Psoas muscle (tissue), 8 donors: ENCODE results near the gene ZW10. TPM values are rescaled to one million over a fixed set of nuclear protein-coding genes. Genes with fewer than 3 reads are reported as not detected.

Experiments used
- ATAC-seq, 4 donors: fragments of 200-7000 bp; cut with Tn5 transposase; one replicate each; pipeline ENCODE4 v1.9.1; 2020; ENCODE audit warnings: moderate library complexity in 3 of 4, mild to moderate bottlenecking in 2 of 4
- DNase-seq, 2 donors: peaks; one replicate each; pipeline ENCODE4 v3.0.0-alpha.2; 2020
- H3K27ac ChIP-seq: fragments of 200-600 bp; one replicate; pipeline ENCODE4 v1.8.0; 2022
- H3K27me3 ChIP-seq, 3 donors: fragments of 200-600 bp in 1 of 3; one replicate each; pipeline versions ENCODE4 v1.6.1 to v1.8.0; 2013 to 2022; ENCODE audit warnings: low read length in 2 of 3, mild to moderate bottlenecking in 2 of 3, moderate library complexity in 1 of 3; ENCODE audit not compliant: insufficient read depth in 3 of 3
- H3K36me3 ChIP-seq, 2 donors: fragments of 200-600 bp in 1 of 2; one replicate each; pipeline versions ENCODE4 v1.6.1 to v1.8.0; 2013 to 2022; ENCODE audit warnings: low read depth in 1 of 2, mild to moderate bottlenecking in 1 of 2, moderate library complexity in 1 of 2; ENCODE audit not compliant: insufficient read depth in 1 of 2
- H3K4me1 ChIP-seq: fragments of 200-600 bp; one replicate; pipeline ENCODE4 v1.8.0; 2022
- H3K4me3 ChIP-seq: fragments of 200-600 bp; one replicate; pipeline ENCODE4 v1.8.0; 2022; ENCODE audit warnings: mild to moderate bottlenecking
- H3K9me3 ChIP-seq: fragments of 200-600 bp; one replicate; pipeline ENCODE4 v1.8.0; 2022
- CTCF ChIP-seq: fragments of 200-600 bp; IDR thresholded peaks from one replicate; pipeline ENCODE4 v1.8.0; 2022; ENCODE audit warnings: antibody characterized with exemption
- WGBS, 3 donors: extraction: QIAGEN DNeasy Blood & Tissue Kit; methylation state at CpG; one replicate each; pipeline versions ENCODE4 v1.1.6 to v1.1.7; 2013; 5-methylcytosine and 5-hydroxymethylcytosine counted together
- intact Hi-C, 2 donors: fragments of 100-400 bp; cut with DNase I; formaldehyde crosslinking; loops; one replicate each; pipeline versions ENCODE4 v1.11.0 to v1.14.2; 2022
- polyA plus RNA-seq, 3 donors: library from polyadenylated mRNA; stranded (reverse); fragments of 200-250 nt; gene quantifications; one replicate each; pipeline ENCODE4 v1.2.3, GENCODE V29; 2013
- total RNA-seq, 4 donors: library from RNA; stranded (reverse); fragmentation: NEBNext Ultra II Directional in 2 of 4; extraction: Animal tissue kit (Norgen Biotek cat#: 25700) in 2 of 4; gene quantifications; one replicate each; pipeline versions ENCODE4 v1.2.1 to v1.2.4, GENCODE V29; 2021 to 2023
- donor health status: healthy with polysubstance abuse.
- donor health status: DM: no; HTN: no; CAD: no; lungs with moderate emphysema.
- donor health status: Bipolar disorder and iron deficiency.
- donor health status: healthy.
- donor health status: DM: yes; HTN: yes; CAD: no.
- donor health status: DM: no; HTN: no; CAD: no.
- donor health status: DM: no; HTN: no; CAD: no.
- donor health status: DM: yes; HTN: yes; CAD: no.

ZW10 gene
- total and polyA plus RNA-seq, 7 donors = 10.8 to 26.6 (median 16.5) TPM

GRCh38 chr11:113683481-113684046 lies 89.9 kb downstream of the ZW10 start:
- WGBS, 3 donors = 85 to 86% (median 85%) methylated on average over 6 of the region's 6 CpGs
- TF ChIP-seq CTCF = no peak
- intact Hi-C loops = no loop called here
- no peaks in the 10 kb centered on the region for H3K9me3 ChIP-seq
- H3K36me3 ChIP-seq = no peaks in the 10 kb centered on the region
- no peaks in the 10 kb centered on the region for H3K27me3 ChIP-seq
- no peak overlapping the region for H3K4me3 ChIP-seq
- H3K4me1 ChIP-seq = no peaks in the 10 kb centered on the region
- no peak for DNase-seq
- ATAC-seq = no peak
- no peak overlapping the region for H3K27ac ChIP-seq

Other genes starting within 250 kb of the ZW10 start
- 1 to 10 TPM in 2 of 4 donors, under 1 TPM in 2; 0.36 to 1.4 (median 0.79) TPM for gene TMPRSS5, start 67.4 kb downstream of the ZW10 start, total RNA-seq
- gene TMPRSS5, start 67.4 kb downstream of the ZW10 start, polyA plus RNA-seq = 1 to 10 TPM in 1 of 3 donors, under 1 TPM in 2; 0.68 to 1.1 (median 0.73) TPM
- gene CLDN25, start 6.1 kb upstream of the ZW10 start, total RNA-seq = not detected
- gene CLDN25, start 6.1 kb upstream of the ZW10 start, polyA plus RNA-seq = not detected
- 100 to 1,000 TPM in 3 of 4 donors, 10 to 100 TPM in 1; 89.1 to 120 (median 114) TPM for gene USP28, start 101.9 kb upstream of the ZW10 start, total RNA-seq
- 100 to 1,000 TPM in 1 of 3 donors, 10 to 100 TPM in 2; 35.4 to 224 (median 46.2) TPM for gene USP28, start 101.9 kb upstream of the ZW10 start, polyA plus RNA-seq
- not detected for gene HTR3B, start 131.1 kb upstream of the ZW10 start, total RNA-seq
- gene HTR3B, start 131.1 kb upstream of the ZW10 start, polyA plus RNA-seq = under 1 TPM in 1 of 3 donors, not detected in 2; 0.01 TPM
- not detected for gene HTR3A, start 201.4 kb upstream of the ZW10 start, total RNA-seq
- 1 to 10 TPM in 1 of 3 donors, under 1 TPM in 1, not detected in 1; 0.03 to 1.4 TPM for gene HTR3A, start 201.4 kb upstream of the ZW10 start, polyA plus RNA-seq